Caco-2 (cell line): Measurements from ENCODE around the gene L3HYPDH. TPM values are rescaled to one million over a fixed set of nuclear protein-coding genes. Genes with fewer than 3 reads are reported as not detected.
A peak's percentile ranks its signal among the peaks of the same experiment; 100 is the strongest.

Source experiments
- BruUV-seq: library from RNA; stranded (reverse); fragments of 400-500 nt; replicated peaks from 2 replicates; lab custom pipeline; 2021; lab: Mats Ljungman, UMichigan
- CTCF ChIA-PET: fragments of 300-600 bp; sonication (Branson Sonifier 250); formaldehyde crosslinking; loops from one replicate; lab custom pipeline; 2022; ENCODE audit warnings: antibody characterized with exemption; lab: Charles Lee
- POLR2A ChIA-PET: fragments of 300-600 bp; sonication (Branson Sonifier 250); formaldehyde crosslinking; loops from one replicate; lab custom pipeline; 2022; ENCODE audit warnings: antibody characterized with exemption; lab: Charles Lee
- DNase-seq, 2 experiments: peaks; one replicate each; pipeline versions ENCODE4 v3.0.0 to v3.0.0-alpha.2; 2020 to 2022
- H3K27me3 ChIP-seq: replicated peaks from 2 replicates; pipeline ENCODE4 v1.6.0; 2011; ENCODE audit warnings: low read length; ENCODE audit not compliant: control insufficient read depth, insufficient read depth
- H3K36me3 ChIP-seq: 2 replicates; pipeline ENCODE4 v1.5.1; 2011; ENCODE audit warnings: low read length; ENCODE audit not compliant: control insufficient read depth, insufficient read depth
- H3K4me1 ChIP-seq: fragments of 250-450 bp; sonication (Bioruptor Pico); 2 replicates; pipeline ENCODE4 v1.5.1; 2020; ENCODE audit warnings: mild to moderate bottlenecking
- H3K4me3 ChIP-seq: 2 replicates; pipeline ENCODE4 v1.5.1; 2011; ENCODE audit warnings: low read depth, mild to moderate bottlenecking, control low read depth, low read length
- H3K9me3 ChIP-seq: fragments of 250-450 bp; sonication (Bioruptor Pico); 2 replicates; pipeline ENCODE4 v1.5.1; 2020; ENCODE audit warnings: mild to moderate bottlenecking, moderate library complexity
- H3K27ac Mint-ChIP-seq: one replicate; pipeline ENCODE4 v1.8.0; 2022; ENCODE audit warnings: mixed read lengths; ENCODE audit not compliant: unreplicated experiment
- H3K27me3 Mint-ChIP-seq: one replicate; pipeline ENCODE4 v1.8.0; 2022; ENCODE audit warnings: mixed read lengths; ENCODE audit not compliant: insufficient read depth, unreplicated experiment
- H3K36me3 Mint-ChIP-seq: one replicate; pipeline ENCODE4 v1.8.0; 2022; ENCODE audit warnings: mild to moderate bottlenecking, mixed read lengths; ENCODE audit not compliant: insufficient read depth, unreplicated experiment
- H3K4me1 Mint-ChIP-seq: one replicate; pipeline ENCODE4 v1.8.0; 2022; ENCODE audit warnings: low read depth, mixed read lengths; ENCODE audit not compliant: unreplicated experiment
- H3K4me3 Mint-ChIP-seq: one replicate; pipeline ENCODE4 v1.8.0; 2022; ENCODE audit warnings: mild to moderate bottlenecking, moderate library complexity, mixed read lengths; ENCODE audit not compliant: unreplicated experiment
- H3K9me3 Mint-ChIP-seq: one replicate; pipeline ENCODE4 v1.8.0; 2022; ENCODE audit warnings: mixed read lengths; ENCODE audit not compliant: unreplicated experiment
- intact Hi-C: fragments of 100-400 bp; cut with micrococcal nuclease; formaldehyde crosslinking; loops from one replicate; pipeline ENCODE4 v1.10.0; 2022; ENCODE audit not compliant: unreplicated experiment
- total RNA-seq: library from RNA; stranded (reverse); gene quantifications from 2 replicates; pipeline ENCODE4 v1.2.3, GENCODE V29; 2022
- TF ChIP-seq, protein P1 (sequence below), 2 experiments: fragments of 200-600 bp in 1 of 2; IDR thresholded peaks; 1 replicate in 1 of 2; 2 replicates in 1 of 2; pipeline versions ENCODE4 v1.5.1 to v1.8.0; 2011 to 2022; ENCODE audit warnings: antibody characterized with exemption in 1 of 2, control low read depth in 1 of 2, inconsistent platforms in 1 of 2, low read depth in 1 of 2, low read length in 1 of 2, mild to moderate bottlenecking in 1 of 2, moderate library complexity in 1 of 2; ENCODE audit not compliant: insufficient read depth in 1 of 2, severe bottlenecking in 1 of 2, unreplicated experiment in 1 of 2

L3HYPDH gene
- total RNA-seq, 1 experiment from 2014 or later = 15.7 TPM

- peak within 1 kb of the TSS; percentile 78 for H3K4me3 Mint-ChIP-seq
- peaks cover 4% of the 10 kb centered on the region for H3K27me3 Mint-ChIP-seq
- DNase-seq = no peak
- no TSS peak for BruUV-seq
- no peaks in the 10 kb centered on the region for H3K36me3 Mint-ChIP-seq
- H3K9me3 ChIP-seq = no peaks in the 10 kb centered on the region
- H3K4me3 ChIP-seq = peak within 1 kb of the TSS; percentile 66
- ChIA-PET POLR2A (no interaction called here), CTCF (interaction anchor here (0.9 to 1.0 kb wide), 2 partner anchors 19 to 136 kb away, joined by 4 read pairs; partner anchors contain the start of genes JKAMP and L3HYPDH)
- no peaks in the 10 kb centered on the region for H3K9me3 Mint-ChIP-seq
- TF ChIP-seq, protein P1, sequence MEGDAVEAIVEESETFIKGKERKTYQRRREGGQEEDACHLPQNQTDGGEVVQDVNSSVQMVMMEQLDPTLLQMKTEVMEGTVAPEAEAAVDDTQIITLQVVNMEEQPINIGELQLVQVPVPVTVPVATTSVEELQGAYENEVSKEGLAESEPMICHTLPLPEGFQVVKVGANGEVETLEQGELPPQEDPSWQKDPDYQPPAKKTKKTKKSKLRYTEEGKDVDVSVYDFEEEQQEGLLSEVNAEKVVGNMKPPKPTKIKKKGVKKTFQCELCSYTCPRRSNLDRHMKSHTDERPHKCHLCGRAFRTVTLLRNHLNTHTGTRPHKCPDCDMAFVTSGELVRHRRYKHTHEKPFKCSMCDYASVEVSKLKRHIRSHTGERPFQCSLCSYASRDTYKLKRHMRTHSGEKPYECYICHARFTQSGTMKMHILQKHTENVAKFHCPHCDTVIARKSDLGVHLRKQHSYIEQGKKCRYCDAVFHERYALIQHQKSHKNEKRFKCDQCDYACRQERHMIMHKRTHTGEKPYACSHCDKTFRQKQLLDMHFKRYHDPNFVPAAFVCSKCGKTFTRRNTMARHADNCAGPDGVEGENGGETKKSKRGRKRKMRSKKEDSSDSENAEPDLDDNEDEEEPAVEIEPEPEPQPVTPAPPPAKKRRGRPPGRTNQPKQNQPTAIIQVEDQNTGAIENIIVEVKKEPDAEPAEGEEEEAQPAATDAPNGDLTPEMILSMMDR (IDR thresholded peaks at IDR 0.05; ENCODE audit: insufficient read depth in 1 of 2, low read depth in 1 of 2, low read length in 1 of 2, severe bottlenecking in 1 of 2, unreplicated experiment in 1 of 2) = no peak
- no peaks in the 10 kb centered on the region for H3K27me3 ChIP-seq
- intact Hi-C loops = no loop called here
- no peak within 1 kb of the TSS for H3K27ac Mint-ChIP-seq
- no peaks in the 10 kb centered on the region for H3K4me1 Mint-ChIP-seq
- no peaks in the 10 kb centered on the region for H3K36me3 ChIP-seq
- 0 out of 2 replicates have a peak, but pooled peaks cover 7% of the 10 kb centered on the region for H3K4me1 ChIP-seq
Observed at GRCh38 chr14:59465316-59466135, 18.7 kb downstream of the L3HYPDH start, which contains the start of gene GPR135. Gene GPR135 (minus strand): TSS chr14:59465380. CDS start chr14:59465226, 154 bp downstream.

DNA sequence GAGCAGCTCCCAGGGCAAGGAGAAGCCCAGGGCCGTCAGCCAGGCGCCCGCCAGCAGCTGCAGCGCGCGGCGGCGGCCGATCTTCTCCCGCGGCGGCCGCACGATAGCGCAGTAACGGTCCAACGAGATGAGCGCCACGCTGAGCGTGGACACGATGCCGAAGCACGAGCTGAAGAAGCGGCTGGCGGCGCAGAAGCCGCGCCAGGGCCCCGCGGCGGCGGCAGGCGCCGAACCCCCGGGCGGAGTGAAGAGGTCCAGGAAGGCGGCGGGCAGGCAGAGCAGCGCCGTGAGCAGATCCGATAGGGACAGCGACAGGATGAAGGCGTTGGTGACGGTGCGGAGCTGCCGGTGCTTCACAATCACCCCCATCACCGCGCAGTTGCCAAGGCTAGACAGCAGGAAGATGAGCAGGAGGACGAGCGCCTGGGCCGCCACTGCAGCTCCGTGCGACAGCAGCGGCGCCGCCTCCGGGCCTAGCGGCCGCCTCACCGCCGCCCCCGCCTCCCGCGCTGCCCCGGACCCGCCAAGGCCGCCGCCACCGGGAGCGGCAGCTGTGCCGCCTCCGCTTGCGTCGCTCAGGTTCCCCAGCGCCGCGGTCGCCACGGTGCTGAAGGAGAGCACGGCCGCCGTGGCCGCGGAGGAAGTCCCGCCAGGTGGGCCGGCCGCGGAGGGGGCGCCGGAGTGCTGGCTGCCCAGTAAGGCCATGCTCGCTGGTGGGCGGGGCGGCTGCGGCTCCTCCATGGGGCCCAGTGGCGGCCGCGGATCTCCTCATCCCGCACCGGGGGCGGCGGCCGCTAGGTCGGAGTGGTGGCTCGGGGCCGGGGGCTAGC lies 19.5 kb downstream of the L3HYPDH start:
- peak; percentile 52 to 77 for DNase-seq
- peaks cover 4% of the 10 kb centered on the region for H3K27me3 Mint-ChIP-seq
- no peaks in the 10 kb centered on the region for H3K9me3 ChIP-seq
- BruUV-seq = no TSS peak
- H3K36me3 Mint-ChIP-seq = no peaks in the 10 kb centered on the region
- H3K4me3 Mint-ChIP-seq = peak overlapping the region; percentile 78
- TF ChIP-seq, protein P1 (IDR thresholded peaks at IDR 0.05; ENCODE audit: insufficient read depth in 1 of 2, low read depth in 1 of 2, low read length in 1 of 2, severe bottlenecking in 1 of 2, unreplicated experiment in 1 of 2) = no peak
- intact Hi-C loops = no loop called here
- peak overlapping the region; percentile 66 for H3K4me3 ChIP-seq
- no peak overlapping the region for H3K27ac Mint-ChIP-seq
- ChIA-PET POLR2A (no interaction called here), CTCF (interaction anchor here (0.9 to 1.0 kb wide), 2 partner anchors 19 to 137 kb away, joined by 4 read pairs; partner anchors contain the start of genes JKAMP and L3HYPDH)
- no peaks in the 10 kb centered on the region for H3K36me3 ChIP-seq
- H3K9me3 Mint-ChIP-seq = no peaks in the 10 kb centered on the region
- no peaks in the 10 kb centered on the region for H3K4me1 Mint-ChIP-seq
- H3K27me3 ChIP-seq = no peaks in the 10 kb centered on the region
- H3K4me1 ChIP-seq = 0 out of 2 replicates have a peak, but pooled peaks cover 7% of the 10 kb centered on the region
